NCI-H2196 treated with DMSO at 0.1 percent for 48 hours (cell line): ENCODE measurements around the gene CNIH1.
"Not testable (repeated sequence)": the region's sequence is repeated elsewhere in the genome, so short reads cannot be mapped to it uniquely, and the experiment has no call there.

Experiments
- DNase-seq: peaks from one replicate; lab custom pipeline; 2025; ENCODE audit not compliant: unreplicated experiment; lab: John Stamatoyannopoulos, UW

CNIH1 gene

DNA sequence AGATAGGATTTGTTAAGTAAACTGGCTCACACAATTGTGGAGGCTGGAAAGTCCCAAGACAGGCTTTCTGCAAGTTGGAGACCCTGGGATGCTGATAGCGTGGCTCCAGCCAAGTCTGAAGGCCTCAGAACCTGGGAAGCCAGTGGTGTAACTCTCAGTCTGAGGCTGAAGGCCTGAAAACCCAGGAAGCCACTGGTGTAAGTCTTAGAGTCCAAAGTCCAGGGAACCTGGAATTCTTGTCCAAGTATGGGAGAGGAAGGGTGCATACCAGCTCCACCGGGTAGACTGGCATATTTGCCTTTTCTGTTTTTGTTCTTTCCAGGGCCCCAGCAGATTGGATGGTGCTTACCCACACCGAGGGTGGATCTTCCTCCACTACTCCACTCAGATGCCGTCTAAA, 29.5 kb upstream of the CNIH1 start:
- DNase-seq: no peak

DNA sequence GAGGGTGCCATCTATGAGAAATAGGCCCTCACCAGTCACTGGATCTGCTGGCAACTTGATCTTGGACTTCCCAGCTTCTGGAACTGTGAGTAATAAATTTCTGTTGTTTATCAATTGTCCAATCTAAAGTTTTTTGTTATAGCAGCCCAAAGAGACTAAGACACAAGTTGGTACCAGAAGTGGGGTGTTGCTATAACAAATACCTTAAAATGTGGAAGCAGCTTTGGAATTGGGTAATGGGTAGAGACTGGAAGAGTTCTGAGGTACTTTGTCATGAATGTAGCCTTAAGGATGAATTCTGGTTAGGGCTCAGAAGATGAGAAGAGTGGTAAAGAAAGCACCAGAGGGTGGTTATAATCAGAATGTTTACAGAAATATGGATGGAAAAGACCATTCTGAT, 26.1 kb upstream of the CNIH1 start:
- no peak for DNase-seq

GRCh38 chr14:54465654-54466053, 24.5 kb upstream of the CNIH1 start:
- DNase-seq: no peak

GRCh38 chr14:54462048-54462447, 20.9 kb upstream of the CNIH1 start:
- no peak for DNase-seq

DNA sequence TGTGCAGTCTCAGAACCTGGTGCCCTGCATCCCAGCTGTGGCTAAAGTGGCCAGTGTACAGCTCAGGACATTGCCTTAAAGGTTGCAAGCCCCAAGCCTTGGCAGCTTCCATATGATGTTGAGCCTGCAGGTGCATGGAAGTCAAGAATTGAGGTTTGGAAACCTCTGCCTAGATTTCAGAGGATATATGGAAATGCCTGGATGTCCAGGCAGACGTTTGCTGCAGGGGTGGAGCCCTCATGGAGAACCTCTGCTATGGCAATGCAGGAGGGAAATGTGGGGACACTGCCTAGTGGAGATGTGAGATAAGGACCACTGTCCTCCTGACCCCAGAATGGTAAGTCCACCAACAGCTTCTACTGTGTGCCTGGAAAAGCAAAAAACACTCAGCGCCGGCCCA, 17.9 kb upstream of the CNIH1 start:
- DNase-seq: no peak

DNA sequence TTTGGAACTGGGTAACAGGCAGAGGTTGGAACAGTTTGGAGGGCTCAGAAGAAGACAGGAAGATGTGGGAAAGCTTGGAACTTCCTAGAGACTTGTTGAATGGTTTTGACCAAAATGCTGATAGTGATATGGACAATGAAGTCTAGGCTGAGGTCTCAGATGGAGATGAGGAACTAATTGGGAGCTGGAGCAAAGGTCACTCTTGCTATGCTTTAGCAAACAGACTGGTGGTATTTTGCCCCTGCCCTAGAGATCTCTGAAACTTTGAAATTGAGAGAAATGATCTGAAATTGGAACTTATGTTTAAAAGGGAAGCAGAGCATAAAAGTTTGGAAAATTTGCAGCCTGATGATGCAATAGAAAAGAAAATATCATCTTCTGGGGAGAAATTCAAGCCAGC, 17.4 kb upstream of the CNIH1 start:
- not testable (repeated sequence) for DNase-seq

GRCh38 chr14:54457609-54457996, 16.4 kb upstream of the CNIH1 start:
- DNase-seq: no peak

DNA sequence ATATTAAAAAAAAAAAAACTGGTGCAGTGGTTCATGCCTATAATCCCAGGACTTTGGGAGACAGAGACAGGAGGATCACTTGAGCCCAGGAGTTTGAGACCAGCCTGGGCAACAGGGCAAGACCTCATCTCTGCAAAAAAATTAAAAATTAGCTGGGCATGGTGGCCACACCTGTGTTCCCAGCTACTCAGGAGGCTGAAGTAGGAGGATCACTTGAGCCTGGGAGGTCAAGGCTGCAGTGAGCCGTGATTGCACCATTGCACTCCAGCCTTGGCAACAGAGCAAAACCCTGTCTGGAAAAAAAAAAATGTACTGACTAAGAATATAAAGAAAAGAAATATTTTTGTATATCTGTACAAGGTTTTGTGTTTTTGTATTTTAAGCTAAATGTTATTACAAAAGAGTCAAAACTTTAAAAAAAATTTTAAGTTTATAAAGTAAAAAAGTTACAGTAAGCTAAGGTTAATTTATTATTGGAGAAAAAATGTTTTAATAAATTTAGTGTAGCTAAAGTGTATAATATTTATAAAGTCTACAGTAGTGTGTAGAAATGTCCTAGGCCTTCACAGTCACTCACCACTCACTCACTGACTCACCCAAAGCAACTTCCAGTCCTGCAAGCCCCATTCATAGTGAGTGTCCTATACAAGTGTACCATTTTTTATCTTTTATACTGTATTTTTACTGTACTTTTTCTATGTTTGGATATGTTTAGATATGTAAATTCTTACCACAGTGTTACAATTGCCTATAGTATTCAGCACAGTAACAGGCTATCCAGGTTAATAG, 15.8 kb upstream of the CNIH1 start:
- DNase-seq: not testable (repeated sequence)

GRCh38 chr14:54455363-54455762, 14.2 kb upstream of the CNIH1 start:
- no peak for DNase-seq

GRCh38 chr14:54453990-54454389, 12.8 kb upstream of the CNIH1 start:
- not testable (repeated sequence) for DNase-seq

DNA sequence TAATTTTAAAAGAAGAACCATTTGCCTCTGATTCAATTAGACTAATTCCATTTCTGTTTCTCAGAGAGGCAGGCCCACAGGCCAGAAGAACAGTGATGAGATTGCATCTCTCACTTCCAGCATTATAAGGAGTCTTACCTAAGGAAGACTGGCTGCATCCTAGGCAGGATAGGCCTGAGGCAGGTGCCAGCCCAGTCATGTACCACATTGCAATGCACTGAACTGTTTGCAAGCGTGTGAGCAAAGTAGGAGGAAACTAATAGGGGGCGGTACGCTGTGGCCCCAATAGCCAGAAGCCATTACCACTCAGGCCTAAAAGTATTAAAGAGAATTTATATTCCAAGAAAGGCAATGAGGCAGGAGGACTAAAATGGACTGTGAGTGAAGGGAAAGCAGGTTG, 12.1 kb upstream of the CNIH1 start:
- no peak for DNase-seq

- no peak for DNase-seq
Observed at GRCh38 chr14:54451961-54452360, 10.8 kb upstream of the CNIH1 start.

- DNase-seq: no peak
Observed at GRCh38 chr14:54451121-54451601, 10.0 kb upstream of the CNIH1 start.

DNA sequence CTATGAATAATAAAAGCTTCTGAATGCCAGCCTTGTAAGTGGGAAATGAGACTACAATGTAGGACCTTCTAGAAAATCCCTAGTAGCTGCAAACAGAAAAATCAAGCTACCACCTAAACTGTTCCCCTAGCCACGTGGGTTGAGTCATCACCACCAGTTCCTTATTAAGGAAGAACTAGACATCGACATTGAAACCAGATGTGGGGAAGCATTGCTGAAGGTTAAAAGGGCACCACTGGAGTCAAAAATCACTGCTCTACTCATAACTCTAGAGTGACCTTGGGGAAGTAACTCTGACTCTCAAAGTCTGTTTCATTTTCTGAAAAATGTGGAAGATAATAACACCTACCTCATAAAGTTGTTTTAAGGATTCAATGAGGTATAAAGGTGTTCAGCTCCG, 9.4 kb upstream of the CNIH1 start:
- no peak for DNase-seq

DNA sequence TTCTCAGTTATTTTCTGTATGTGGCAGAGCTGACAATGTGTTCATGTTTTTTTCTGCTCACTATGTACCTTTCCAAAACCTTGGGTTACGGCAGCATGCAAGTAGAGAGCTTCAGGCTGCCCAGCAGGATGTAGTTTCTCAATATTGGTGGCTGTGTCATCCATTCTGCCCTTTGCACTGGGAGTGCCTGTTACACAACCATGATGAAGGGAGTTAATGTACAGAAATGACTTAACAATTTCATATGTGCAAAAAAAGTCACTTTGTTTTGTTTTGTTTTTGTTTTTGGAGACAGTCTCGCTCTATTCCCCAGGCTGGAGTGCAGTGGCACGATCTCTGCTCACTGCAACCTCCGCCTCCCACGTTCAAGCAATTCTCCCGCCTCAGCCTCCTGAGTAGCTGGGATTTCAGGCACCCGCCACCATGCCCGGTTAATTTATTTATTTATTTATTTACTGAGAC, 6.1 kb upstream of the CNIH1 start:
- no peak for DNase-seq

DNA sequence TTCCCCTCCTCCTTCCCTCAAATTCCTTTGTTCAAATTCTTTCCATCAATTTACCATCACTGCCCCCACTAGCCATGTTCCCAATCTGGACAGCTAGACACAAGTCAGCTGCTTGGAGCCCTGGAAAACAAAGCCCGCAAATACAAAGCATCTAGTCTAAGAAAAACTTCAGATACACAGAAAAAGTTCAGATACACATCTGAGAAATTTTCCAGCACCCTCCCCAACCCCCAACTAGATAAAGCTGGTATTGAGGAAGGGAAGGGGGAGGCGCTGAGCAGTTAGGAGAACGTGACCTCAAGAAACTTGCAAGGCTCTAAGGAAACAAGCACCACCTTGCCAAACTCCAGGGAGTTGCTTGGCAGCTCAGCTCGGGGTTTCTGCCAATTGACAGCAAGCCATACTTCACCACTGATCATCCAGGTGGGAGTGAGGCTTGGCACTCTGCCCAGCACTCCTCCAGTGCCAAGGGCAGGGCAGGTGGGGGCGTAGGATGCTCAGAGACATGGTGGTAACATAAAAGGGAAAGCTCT, 5.1 kb upstream of the CNIH1 start:
- DNase-seq: peak; percentile 53

- DNase-seq: no peak
Observed at GRCh38 chr14:54444681-54445080, 3.5 kb upstream of the CNIH1 start.

- DNase-seq: no peak
Observed at GRCh38 chr14:54443981-54444380, 2.8 kb upstream of the CNIH1 start.

DNA sequence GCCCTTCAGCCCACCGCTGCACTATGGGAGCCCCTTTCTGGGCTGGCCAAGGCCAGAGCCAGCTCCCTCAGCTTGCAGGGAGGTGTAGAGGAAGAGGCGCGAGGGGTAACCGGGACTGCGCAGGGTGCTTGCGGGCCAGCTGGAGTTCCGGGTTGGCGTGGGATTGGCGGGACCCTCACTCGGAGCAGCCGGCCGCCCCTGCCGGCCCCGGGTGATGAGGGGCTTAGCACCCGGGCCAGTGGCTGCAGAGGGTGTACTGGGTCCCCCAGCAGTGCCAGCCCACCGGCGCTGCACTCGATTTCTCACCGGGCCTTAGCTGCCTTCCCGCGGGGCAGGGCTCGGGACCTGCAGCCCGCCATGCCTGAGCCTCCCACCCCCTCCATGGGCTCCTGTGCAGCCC, 1.8 kb upstream of the CNIH1 start:
- not testable (repeated sequence) for DNase-seq

DNA sequence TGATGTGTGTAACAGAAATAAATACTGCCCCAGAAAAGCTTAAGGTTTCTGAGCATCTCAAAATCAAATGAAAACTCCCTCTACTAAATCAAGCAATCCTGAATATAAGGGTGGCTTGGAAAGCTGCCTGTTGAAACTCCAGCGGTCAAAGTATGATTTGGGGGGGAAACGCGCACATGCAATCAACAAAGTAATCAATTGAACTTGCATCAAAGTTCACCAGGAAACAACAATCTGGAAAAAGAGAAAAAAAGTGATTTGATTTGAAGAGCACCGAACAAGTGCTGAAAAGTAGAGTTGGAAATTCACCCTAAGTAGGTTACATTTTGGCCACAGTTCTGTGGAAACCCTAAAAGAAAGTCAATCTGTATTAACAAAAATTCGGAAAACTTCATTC, 700 bp downstream of the CNIH1 start:
- DNase-seq: no peak

- no peak for DNase-seq
Observed at GRCh38 chr14:54440037-54440436, 1.1 kb downstream of the CNIH1 start.

- DNase-seq: no peak
Observed at GRCh38 chr14:54438703-54439102, 2.5 kb downstream of the CNIH1 start.

DNA sequence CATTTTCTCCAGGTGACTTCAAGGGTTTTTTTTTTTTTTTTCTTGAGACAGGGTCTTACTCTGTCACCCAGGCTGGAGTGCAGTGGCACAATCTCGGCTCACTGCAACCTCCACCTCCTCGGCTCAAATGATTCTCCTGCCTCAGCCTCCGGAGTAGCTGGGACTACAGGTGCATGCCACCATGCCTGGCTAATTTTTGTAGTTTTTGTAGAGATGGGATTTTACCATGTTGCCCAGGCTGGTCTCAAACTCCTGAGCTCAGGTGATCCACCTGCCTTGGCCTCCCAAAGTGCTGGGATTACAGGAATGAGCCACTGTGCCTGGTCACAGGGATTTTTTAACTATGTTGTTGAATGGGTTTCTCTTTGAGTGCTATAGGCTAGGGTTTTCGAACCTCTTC, 3.2 kb downstream of the CNIH1 start:
- DNase-seq: not testable (repeated sequence)
